HEK293T (cell line): Measurements from ENCODE around the gene RAB30.

Experiments
- FOXK2 ChIP-seq: fragments of 450-650 bp; IDR thresholded peaks from 2 replicates; pipeline ENCODE4 v1.6.1; 2016; ENCODE audit warnings: mild to moderate bottlenecking
- LEF1 ChIP-seq: fragments of 450-650 bp; IDR thresholded peaks from 2 replicates; pipeline ENCODE4 v1.6.1; 2017; ENCODE audit warnings: mild to moderate bottlenecking, borderline replicate concordance
- TARDBP ChIP-seq: fragments of 450-650 bp; IDR thresholded peaks from 2 replicates; pipeline ENCODE4 v1.6.1; 2016

GRCh38 chr11:82924522-82925224 is 147.0 kb downstream of the RAB30 start:
- no peak for TF ChIP-seq FOXK2
- TF ChIP-seq TARDBP = no peak
- TF ChIP-seq LEF1 = no peak
